Measurements from ENCODE around the gene LSM3. TPM values are rescaled to one million over a fixed set of nuclear protein-coding genes. Genes with fewer than 3 reads are reported as not detected.
A peak's percentile ranks its signal among the peaks of the same experiment; 100 is the strongest.

LSM3 gene
- total and polyA plus RNA-seq, 2 experiments from 2014 or later = 12.4 to 22.1 TPM

- Histone ChIP-seq H3K4me3 (no peak overlapping the region), H3K4me1 (ENCODE audit: insufficient read depth) (peaks cover 9% of the 10 kb centered on the region), H3K4me2 (no peak overlapping the region), H3K79me2 (peaks cover 68% of the 10 kb centered on the region), H3K36me3 (replicated peaks; ENCODE audit: insufficient read depth, low read depth) (no peaks in the 10 kb centered on the region), H3K27ac (no peak overlapping the region), H3K9me2 (replicated peaks; ENCODE audit: insufficient read depth) (no peaks in the 10 kb centered on the region), H2AFZ (no peak overlapping the region), H3K27me3 (no peaks in the 10 kb centered on the region), H3K9me3 (ENCODE audit: low read depth) (no peaks in the 10 kb centered on the region), H4K20me1 (ENCODE audit: insufficient read depth, poor library complexity, severe bottlenecking) (peaks cover 10% of the 10 kb centered on the region)
- DNase-seq (ENCODE audit: low spot score) = no peak
- TF ChIP-seq, protein P1, sequence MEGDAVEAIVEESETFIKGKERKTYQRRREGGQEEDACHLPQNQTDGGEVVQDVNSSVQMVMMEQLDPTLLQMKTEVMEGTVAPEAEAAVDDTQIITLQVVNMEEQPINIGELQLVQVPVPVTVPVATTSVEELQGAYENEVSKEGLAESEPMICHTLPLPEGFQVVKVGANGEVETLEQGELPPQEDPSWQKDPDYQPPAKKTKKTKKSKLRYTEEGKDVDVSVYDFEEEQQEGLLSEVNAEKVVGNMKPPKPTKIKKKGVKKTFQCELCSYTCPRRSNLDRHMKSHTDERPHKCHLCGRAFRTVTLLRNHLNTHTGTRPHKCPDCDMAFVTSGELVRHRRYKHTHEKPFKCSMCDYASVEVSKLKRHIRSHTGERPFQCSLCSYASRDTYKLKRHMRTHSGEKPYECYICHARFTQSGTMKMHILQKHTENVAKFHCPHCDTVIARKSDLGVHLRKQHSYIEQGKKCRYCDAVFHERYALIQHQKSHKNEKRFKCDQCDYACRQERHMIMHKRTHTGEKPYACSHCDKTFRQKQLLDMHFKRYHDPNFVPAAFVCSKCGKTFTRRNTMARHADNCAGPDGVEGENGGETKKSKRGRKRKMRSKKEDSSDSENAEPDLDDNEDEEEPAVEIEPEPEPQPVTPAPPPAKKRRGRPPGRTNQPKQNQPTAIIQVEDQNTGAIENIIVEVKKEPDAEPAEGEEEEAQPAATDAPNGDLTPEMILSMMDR (IDR thresholded peaks at IDR 0.05; ENCODE audit: poor library complexity) = no peak
- TF ChIP-seq EZH2phosphoT487 (IDR thresholded peaks at IDR 0.05; ENCODE audit: low read depth, severe bottlenecking, unreplicated experiment) = no peak
- WGBS (ENCODE audit: low lambda C conversion rate, missing lambda C conversion rate) = 69% methylated on average over 3 of the region's 3 CpGs
Observed at GRCh38 chr3:14175383-14176037, 3.1 kb upstream of the LSM3 start.

- TF ChIP-seq, protein P1 (IDR thresholded peaks at IDR 0.05; ENCODE audit: poor library complexity) = no peak
- TF ChIP-seq EZH2 (IDR thresholded peaks at IDR 0.05; ENCODE audit: borderline replicate concordance) (no peak), EZH2phosphoT487 (IDR thresholded peaks at IDR 0.05; ENCODE audit: low read depth, severe bottlenecking, unreplicated experiment) (no peak)
- Histone ChIP-seq H2AFZ (peak overlapping the region; percentile 36), H3K79me2 (peaks cover 87% of the 10 kb centered on the region), H3K9me2 (replicated peaks; ENCODE audit: insufficient read depth) (no peaks in the 10 kb centered on the region), H3K27me3 (no peaks in the 10 kb centered on the region), H3K4me1 (ENCODE audit: insufficient read depth) (peaks cover 9% of the 10 kb centered on the region), H3K27ac (peak overlapping the region; percentile 93), H3K4me2 (peak overlapping the region; percentile 94), H3K9me3 (ENCODE audit: low read depth) (no peaks in the 10 kb centered on the region), H3K36me3 (replicated peaks; ENCODE audit: insufficient read depth, low read depth) (no peaks in the 10 kb centered on the region), H3K4me3 (peak overlapping the region; percentile 29), H4K20me1 (ENCODE audit: insufficient read depth, poor library complexity, severe bottlenecking) (peaks cover 10% of the 10 kb centered on the region)
- WGBS (ENCODE audit: low lambda C conversion rate, missing lambda C conversion rate) = 8% methylated on average over 10 of the region's 10 CpGs
- no peak for DNase-seq (ENCODE audit: low spot score)
Observed at GRCh38 chr3:14177580-14178246, 904 bp upstream of the LSM3 start.

GRCh38 chr3:14179114-14179465 is 473 bp downstream of the LSM3 start:
- peak overlapping the region; percentile 77 for H3K4me2 ChIP-seq
- WGBS (ENCODE audit: low lambda C conversion rate, missing lambda C conversion rate) = 4% methylated on average over 3 of the region's 3 CpGs
- no peaks in the 10 kb centered on the region for H3K27me3 ChIP-seq
- H4K20me1 ChIP-seq (ENCODE audit: insufficient read depth, poor library complexity, severe bottlenecking) = peaks cover 10% of the 10 kb centered on the region
- H3K4me1 ChIP-seq (ENCODE audit: insufficient read depth) = peaks cover 9% of the 10 kb centered on the region
- DNase-seq (ENCODE audit: low spot score) = no peak
- peak overlapping the region; percentile 57 for H2AFZ ChIP-seq
- H3K4me3 ChIP-seq = peak overlapping the region; percentile 53
- TF ChIP-seq EZH2 (IDR thresholded peaks at IDR 0.05; ENCODE audit: borderline replicate concordance) (no peak), EZH2phosphoT487 (IDR thresholded peaks at IDR 0.05; ENCODE audit: low read depth, severe bottlenecking, unreplicated experiment) (no peak)
- TF ChIP-seq, protein P1 (IDR thresholded peaks at IDR 0.05; ENCODE audit: poor library complexity) = no peak
- peak overlapping the region; percentile 63 for H3K27ac ChIP-seq
- H3K9me3 ChIP-seq (ENCODE audit: low read depth) = no peaks in the 10 kb centered on the region
- no peaks in the 10 kb centered on the region for H3K36me3 ChIP-seq (replicated peaks; ENCODE audit: insufficient read depth, low read depth)
- H3K9me2 ChIP-seq (replicated peaks; ENCODE audit: insufficient read depth) = no peaks in the 10 kb centered on the region
- H3K79me2 ChIP-seq = peaks cover 79% of the 10 kb centered on the region

Data from hepatocyte (in vitro differentiated cells).